GM19467 (cell line): ENCODE results near the gene PTBP3.
"Not testable (repeated sequence)": the region's sequence is repeated elsewhere in the genome, so short reads cannot be mapped to it uniquely, and the experiment has no call there.

Experiments
- ATAC-seq: cut with Tn5 transposase; IDR thresholded peaks from one replicate; pipeline ENCODE4 v1.9.1; 2021; ENCODE audit warnings: mild to moderate bottlenecking, moderate library complexity; ENCODE audit not compliant: unreplicated experiment

The PTBP3 gene

DNA sequence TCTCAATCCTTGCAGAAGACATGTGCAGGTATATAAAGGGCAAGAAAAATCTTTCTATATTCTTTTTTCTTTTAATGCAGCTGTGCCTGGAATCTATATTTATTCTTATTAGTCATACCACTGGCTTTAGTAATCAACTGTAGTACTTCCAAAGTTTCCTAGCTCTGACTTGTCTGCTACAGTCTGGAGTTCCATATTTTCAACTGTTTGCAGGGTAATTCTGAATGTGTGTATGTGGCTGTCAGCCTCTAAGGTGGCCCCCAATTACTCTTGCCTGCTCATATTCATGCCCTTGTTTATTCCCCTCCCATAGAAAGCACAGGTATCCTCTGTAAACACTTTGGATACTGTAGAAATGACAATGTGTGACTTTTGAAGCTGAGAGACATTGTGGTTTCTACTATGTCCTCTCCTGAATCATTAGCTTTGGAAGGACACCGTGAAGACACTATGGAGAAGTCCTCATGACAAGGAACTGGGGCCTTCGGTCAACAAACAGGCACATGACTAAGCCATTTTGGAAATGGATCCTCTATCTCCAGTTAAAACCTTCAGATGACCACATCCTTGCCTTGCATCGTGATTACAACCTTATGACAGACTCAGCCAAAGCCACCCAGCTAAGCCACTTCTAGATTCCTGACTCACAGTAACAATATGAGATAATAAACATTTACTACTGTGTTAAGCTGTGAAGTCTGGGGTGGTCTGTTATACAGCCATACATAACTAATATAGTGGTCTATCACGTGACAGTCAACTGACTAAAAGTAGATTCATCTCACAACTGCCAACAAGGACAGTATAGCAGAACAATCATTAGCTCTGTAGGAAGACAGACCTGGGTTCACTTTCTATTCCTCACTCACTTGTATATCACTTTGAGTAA is 108.8 kb downstream of the PTBP3 start:
- peak; percentile 62 for ATAC-seq

GRCh38 chr9:112218908-112219307 is 114.5 kb downstream of the PTBP3 start:
- ATAC-seq, result peak; percentile 91

GRCh38 chr9:112212926-112213325 is 120.5 kb downstream of the PTBP3 start:
- no peak for ATAC-seq

- no peak for ATAC-seq
Observed at GRCh38 chr9:112207451-112207850, 126.0 kb downstream of the PTBP3 start.

DNA sequence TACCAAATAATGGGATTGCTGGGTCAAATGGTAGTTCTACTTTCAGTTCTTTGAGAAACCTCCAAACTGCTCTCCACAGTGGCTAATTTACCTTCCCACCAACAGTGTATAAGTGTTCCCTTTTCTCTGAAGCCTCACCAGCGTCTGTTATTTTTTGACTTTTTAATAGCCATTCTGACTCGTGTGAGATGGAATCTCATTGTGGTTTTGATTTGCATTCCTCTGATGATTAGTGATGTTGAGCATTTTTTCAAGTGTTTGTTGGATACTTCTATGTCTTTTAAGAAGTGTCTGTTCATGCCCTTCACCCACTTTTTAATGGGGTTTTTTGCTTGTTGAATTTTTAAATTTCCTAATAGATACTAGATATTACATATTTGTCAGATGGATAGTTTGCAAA is 129.9 kb downstream of the PTBP3 start:
- ATAC-seq, result no peak

- ATAC-seq, result no peak
Observed at GRCh38 chr9:112200711-112201110, 132.7 kb downstream of the PTBP3 start.

GRCh38 chr9:112198646-112199045 is 134.8 kb downstream of the PTBP3 start:
- ATAC-seq, result no peak

DNA sequence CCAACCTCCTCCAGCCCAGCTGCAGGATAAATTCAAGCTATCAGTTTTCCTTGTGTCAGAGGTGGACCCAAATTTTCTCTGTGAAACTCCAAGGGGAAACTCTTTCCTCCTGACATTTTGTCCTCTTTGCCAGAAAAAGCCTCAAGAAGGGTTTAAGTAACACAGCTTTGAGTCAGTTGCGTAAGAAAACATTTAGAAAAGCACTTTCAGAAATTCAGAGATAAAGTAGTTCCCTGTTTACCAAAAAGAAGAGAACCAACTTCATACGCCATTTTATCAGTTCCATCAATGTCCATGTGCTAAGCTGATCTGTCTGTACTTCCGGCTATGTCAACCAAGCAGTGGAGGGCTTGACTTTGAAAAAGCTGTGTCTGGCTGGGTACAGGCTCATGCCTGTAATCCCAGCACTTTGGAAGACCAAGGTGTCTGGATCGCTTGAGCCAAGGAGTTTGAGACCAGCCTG is 138.4 kb downstream of the PTBP3 start:
- ATAC-seq, result no peak

GRCh38 chr9:112193572-112194288 is 139.7 kb downstream of the PTBP3 start:
- no peak for ATAC-seq

DNA sequence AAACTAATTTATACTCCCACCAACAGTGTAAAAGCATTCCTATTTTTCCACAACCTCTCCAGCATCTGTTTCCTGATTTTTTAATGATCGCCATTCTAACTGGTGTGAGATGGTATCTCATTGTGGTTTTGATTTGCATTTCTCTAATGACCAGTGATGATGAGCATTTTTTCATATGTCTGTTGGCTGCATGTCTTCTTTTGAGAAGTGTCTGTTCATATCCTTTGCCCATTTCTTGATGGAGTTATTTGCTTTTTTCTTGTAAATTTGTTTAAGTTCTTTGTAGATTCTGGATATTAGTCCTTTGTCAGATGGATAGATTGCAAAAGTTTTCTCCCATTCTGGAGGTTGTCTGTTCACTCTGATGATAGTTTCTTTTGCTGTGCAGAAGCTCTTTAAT is 143.1 kb downstream of the PTBP3 start:
- not testable (repeated sequence) for ATAC-seq

DNA sequence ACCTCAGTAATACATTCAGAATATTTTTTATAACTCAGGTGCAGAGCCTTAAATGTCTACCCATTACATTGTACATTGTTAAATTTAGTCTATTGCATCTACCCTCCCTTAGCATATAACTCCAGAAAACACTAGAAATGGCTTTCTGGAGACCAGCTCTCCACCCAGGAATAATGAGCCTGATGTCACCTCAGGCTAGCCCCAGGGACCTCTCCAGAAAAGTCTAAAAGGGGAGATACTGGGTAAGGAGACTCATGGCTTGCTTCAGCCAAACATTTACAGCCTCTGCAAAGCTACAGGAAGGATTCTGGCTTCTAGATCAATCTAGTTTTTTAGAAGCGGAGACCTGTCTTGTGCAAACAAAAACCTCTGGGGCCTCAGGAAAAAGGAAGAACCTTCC is 144.5 kb downstream of the PTBP3 start:
- no peak for ATAC-seq

DNA sequence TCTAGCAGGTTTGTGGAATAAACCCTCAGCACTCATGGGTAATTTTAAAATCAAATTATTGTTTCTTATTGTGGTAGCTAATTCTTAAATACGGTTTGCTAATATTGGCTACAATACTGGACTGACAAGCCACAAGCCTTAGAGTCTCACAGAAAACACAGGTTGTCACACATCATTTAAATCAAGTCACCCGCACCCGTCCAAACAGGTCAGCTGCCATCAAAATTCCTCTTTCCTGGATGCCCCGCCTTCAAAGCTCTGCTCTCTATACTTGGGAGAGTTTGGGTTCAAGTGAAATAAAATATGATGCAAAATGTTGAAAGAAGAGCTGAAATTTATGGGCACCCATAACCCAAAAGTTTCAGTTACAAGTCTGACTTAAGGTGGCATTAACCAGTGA is 146.0 kb downstream of the PTBP3 start:
- no peak for ATAC-seq

DNA sequence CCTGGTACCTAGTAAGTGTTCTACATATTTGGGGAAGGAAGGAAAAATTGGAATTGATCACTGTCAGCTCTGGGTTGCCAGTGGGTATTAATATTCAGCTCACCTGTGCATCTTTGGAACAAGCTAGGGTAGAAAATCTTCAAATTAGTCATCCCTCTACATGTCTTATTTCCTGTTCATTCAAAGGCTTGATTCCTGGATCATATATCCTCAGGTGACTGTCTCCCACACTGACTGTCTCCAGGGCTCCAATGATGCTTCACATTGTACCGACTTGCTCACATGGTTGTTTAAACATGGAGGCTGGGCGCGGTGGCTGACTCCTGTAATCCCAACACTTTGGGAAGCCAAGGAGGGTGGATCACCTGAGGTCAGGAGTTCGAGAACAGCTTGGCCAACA is 146.7 kb downstream of the PTBP3 start:
- ATAC-seq, result no peak

GRCh38 chr9:112184946-112185345 is 148.5 kb downstream of the PTBP3 start:
- ATAC-seq, result no peak

GRCh38 chr9:112184221-112184620 is 149.2 kb downstream of the PTBP3 start:
- ATAC-seq, result no peak

- ATAC-seq, result no peak
Observed at GRCh38 chr9:112180387-112180881, 153.0 kb downstream of the PTBP3 start.

- ATAC-seq, result no peak
Observed at GRCh38 chr9:112179816-112180215, 153.6 kb downstream of the PTBP3 start.

- ATAC-seq, result no peak
Observed at GRCh38 chr9:112176524-112176923, 156.9 kb downstream of the PTBP3 start.

DNA sequence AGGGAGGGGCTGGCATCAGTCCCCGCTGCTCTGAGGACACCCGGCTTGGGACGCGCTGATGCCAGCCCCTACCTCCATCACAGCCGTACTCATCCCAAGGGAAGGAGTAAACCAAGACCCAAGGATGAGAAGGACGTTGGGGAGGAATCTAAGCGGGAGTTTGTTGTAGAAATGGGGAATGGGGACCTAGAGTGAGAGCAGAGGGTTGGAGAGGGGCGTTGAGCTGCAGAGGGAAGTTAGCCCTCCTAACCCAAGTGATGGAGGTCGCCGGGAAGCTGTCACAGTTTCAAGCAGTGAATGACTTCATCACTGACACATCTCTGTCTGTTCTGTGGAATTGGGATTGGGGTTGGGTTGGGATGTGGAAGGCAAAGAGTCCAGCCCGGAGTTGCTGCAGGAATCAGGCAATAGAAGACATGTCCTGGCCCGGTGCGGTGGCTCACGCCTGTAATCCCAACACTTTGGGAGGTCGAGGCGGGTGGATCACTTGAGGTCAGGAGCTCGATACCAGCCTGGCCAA is 157.6 kb downstream of the PTBP3 start:
- ATAC-seq, result no peak

DNA sequence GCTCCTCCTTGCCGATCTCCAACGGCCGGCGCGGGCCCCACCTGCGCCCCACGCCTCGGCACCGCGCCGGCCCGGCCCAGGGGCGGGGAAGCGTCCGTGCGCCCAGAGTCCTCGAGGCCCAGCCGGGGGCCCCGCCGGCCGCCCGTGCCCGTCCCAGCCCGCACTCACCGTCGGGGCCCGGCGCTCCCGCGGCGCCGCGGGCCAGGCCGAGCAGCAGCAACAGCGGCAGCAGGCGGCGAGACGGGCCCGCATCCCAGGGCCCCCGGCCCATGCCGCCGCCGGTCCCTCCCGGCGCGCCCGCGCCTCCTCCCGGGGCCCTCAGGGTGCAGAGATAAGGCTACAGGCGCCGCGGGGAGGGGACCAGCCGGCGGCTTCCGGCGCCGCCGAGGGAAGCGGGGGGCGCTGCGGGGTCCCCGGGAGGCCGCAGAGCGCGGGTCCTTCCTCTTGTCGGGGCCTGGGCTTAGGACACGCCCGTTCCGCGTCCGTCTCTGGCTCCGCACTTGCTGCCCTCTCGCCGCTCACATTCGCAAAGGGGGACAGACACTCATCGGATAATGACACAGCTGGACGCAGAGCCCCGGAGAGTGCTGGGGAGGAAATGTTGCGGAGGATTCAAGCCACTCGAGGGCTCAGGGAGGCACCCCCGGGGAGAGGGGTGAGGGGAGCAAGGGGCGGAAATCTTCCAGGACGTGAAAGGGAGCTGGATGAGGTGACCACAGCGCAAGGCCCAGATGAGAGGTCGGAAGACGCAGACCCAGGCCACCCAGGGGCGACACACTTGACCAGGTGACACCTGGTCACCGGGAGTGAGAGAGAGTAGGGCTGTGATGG is 158.2 kb downstream of the PTBP3 start, which contains the start of gene SUSD1:
Gene SUSD1, minus strand, starts transcription at position 333 of the 831 bp plus-strand sequence. Its CDS starts 62 bp downstream, at position 271.
- peak; percentile 45 for ATAC-seq
